ENCODE measurements around the gene LRRC10B. TPM values are rescaled to one million over a fixed set of nuclear protein-coding genes. Genes with fewer than 3 reads are reported as not detected.

LRRC10B gene
- total and polyA plus RNA-seq, 2 of the 8 experiments (the other 6 are each of a cell fraction or from before 2014, with no cell fraction given): 0.47 to 0.71 TPM

- TF ChIP-seq CHD7 (IDR thresholded peaks at IDR 0.05; ENCODE audit: insufficient replicate concordance, low read length): peak; percentile 35
- TF ChIP-seq BACH1 (IDR thresholded peaks at IDR 0.05; ENCODE audit: low read length): peak; percentile 62; the same call in 1 of the 2 replicates
- peak; percentile 39; the same call in 1 of the 2 replicates for TF ChIP-seq MAX (IDR thresholded peaks at IDR 0.05)
- TF ChIP-seq SIN3A (conservative IDR thresholded peaks at IDR 0.05 in 1 of 2, IDR thresholded peaks at IDR 0.05 in 1 of 2; ENCODE audit: low read depth in 1 of 2, low read length in 2 of 2): peak in 1 of 2 experiments; percentile 62; a peak in 1 of 4 replicates
- 0 out of 2 replicates have a peak, but pooled peaks have one; percentile 26 for TF ChIP-seq CHD2 (IDR thresholded peaks at IDR 0.05; ENCODE audit: low read length)
Observed at GRCh38 chr11:61516675-61517572, 8.4 kb downstream of the LRRC10B start (continued).
